Measurements from ENCODE around the gene TTN.

DNA sequence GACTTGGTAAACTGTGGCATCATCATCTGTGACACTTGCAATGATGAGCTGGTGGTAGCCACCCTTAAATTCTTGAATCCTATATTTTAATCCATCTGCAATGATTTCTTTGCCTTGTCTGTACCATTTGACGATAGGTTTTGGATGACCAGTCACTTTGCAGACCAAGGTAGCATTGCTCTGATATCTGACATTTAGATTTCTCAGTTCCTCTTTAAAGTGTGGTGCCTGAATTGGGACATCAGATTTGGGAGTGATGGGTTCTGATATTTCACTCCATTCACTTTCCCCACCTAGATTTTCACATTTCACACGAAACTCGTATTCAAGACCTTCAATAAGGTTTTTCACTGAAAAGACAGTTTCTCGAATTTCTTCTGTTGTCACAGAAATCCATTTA is 271.2 kb downstream of the TTN start:
- no peak for TF ChIP-seq POLR2A (IDR thresholded peaks at IDR 0.05)
- no peak for TF ChIP-seq POLR2AphosphoS5 (IDR thresholded peaks at IDR 0.05)
- TF ChIP-seq, protein P1, sequence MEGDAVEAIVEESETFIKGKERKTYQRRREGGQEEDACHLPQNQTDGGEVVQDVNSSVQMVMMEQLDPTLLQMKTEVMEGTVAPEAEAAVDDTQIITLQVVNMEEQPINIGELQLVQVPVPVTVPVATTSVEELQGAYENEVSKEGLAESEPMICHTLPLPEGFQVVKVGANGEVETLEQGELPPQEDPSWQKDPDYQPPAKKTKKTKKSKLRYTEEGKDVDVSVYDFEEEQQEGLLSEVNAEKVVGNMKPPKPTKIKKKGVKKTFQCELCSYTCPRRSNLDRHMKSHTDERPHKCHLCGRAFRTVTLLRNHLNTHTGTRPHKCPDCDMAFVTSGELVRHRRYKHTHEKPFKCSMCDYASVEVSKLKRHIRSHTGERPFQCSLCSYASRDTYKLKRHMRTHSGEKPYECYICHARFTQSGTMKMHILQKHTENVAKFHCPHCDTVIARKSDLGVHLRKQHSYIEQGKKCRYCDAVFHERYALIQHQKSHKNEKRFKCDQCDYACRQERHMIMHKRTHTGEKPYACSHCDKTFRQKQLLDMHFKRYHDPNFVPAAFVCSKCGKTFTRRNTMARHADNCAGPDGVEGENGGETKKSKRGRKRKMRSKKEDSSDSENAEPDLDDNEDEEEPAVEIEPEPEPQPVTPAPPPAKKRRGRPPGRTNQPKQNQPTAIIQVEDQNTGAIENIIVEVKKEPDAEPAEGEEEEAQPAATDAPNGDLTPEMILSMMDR (IDR thresholded peaks at IDR 0.05) = no peak

Data from breast epithelium (tissue), 3 donors.